DND-41 (cell line): ENCODE measurements around the gene EEIG1.

ENCODE experiments used
- ATAC-seq: fragments of 200-7000 bp; cut with Tn5 transposase; 3 replicates; pipeline ENCODE4 v1.9.1; 2021; ENCODE audit warnings: low read depth; ENCODE audit not compliant: insufficient read depth
- DNase-seq: peaks from one replicate; pipeline ENCODE4 v3.0.0-alpha.2; 2020
- H2AFZ ChIP-seq: 2 replicates; pipeline ENCODE4 v1.6.0; 2012; ENCODE audit warnings: low read depth, low read length
- H3K27ac ChIP-seq: 2 replicates; pipeline ENCODE4 v1.5.1; 2012; ENCODE audit warnings: low read length, inconsistent platforms
- H3K27me3 ChIP-seq: fragments of 200-600 bp; sonication (generic); 2 replicates; pipeline ENCODE4 v1.6.0; 2012; ENCODE audit warnings: low read length, mild to moderate bottlenecking, inconsistent platforms; ENCODE audit not compliant: insufficient read depth, poor library complexity
- H3K36me3 ChIP-seq: 2 replicates; pipeline ENCODE4 v1.5.1; 2012; ENCODE audit warnings: low read length, inconsistent platforms; ENCODE audit not compliant: insufficient read depth
- H3K4me1 ChIP-seq: 2 replicates; pipeline ENCODE4 v1.5.1; 2012; ENCODE audit warnings: mild to moderate bottlenecking, low read length; ENCODE audit not compliant: insufficient read depth
- H3K4me2 ChIP-seq: 2 replicates; pipeline ENCODE4 v1.6.0; 2012; ENCODE audit warnings: mild to moderate bottlenecking, moderate library complexity, low read length, inconsistent platforms; ENCODE audit not compliant: insufficient read depth
- H3K4me3 ChIP-seq, 2 experiments: fragments of 200-600 bp in 1 of 2; shearing (Covaris generic) in 1 of 2; 2 replicates each; pipeline ENCODE4 v1.5.1; 2012 to 2016; ENCODE audit warnings: inconsistent platforms in 2 of 2, low read length in 2 of 2, mild to moderate bottlenecking in 2 of 2, low read depth in 1 of 2, moderate library complexity in 1 of 2
- H3K79me2 ChIP-seq: 2 replicates; pipeline ENCODE4 v1.6.0; 2012; ENCODE audit warnings: low read length, inconsistent platforms; ENCODE audit not compliant: insufficient read depth
- H3K9ac ChIP-seq: 2 replicates; pipeline ENCODE4 v1.6.0; 2012; ENCODE audit warnings: low read depth, mild to moderate bottlenecking, inconsistent platforms, low read length, moderate library complexity
- H3K9me3 ChIP-seq: 2 replicates; pipeline ENCODE4 v1.5.1; 2012; ENCODE audit warnings: low read length, moderate library complexity, mild to moderate bottlenecking, inconsistent platforms; ENCODE audit not compliant: insufficient read depth, severe bottlenecking
- H4K20me1 ChIP-seq: 2 replicates; pipeline ENCODE4 v1.6.0; 2012; ENCODE audit warnings: low read length; ENCODE audit not compliant: insufficient read depth
- CTCF ChIP-seq: IDR thresholded peaks from 2 replicates; pipeline ENCODE4 v1.5.1; 2012; ENCODE audit warnings: borderline replicate concordance, low read length, moderate library complexity, mild to moderate bottlenecking; ENCODE audit not compliant: poor library complexity, severe bottlenecking; ENCODE audit errors: extremely low read depth
- EZH2 ChIP-seq: IDR thresholded peaks from 3 replicates; pipeline ENCODE4 v1.6.1; 2012; ENCODE audit warnings: borderline replicate concordance, low read depth, mild to moderate bottlenecking, moderate library complexity, low read length, inconsistent platforms; ENCODE audit not compliant: severe bottlenecking

EEIG1 gene

GRCh38 chr9:127991017-127991756, 10.4 kb upstream of the EEIG1 start:
- TF ChIP-seq CTCF (no peak), EZH2 (no peak)
- no peak for ATAC-seq
- Histone ChIP-seq H3K4me1 (no peaks in the 10 kb centered on the region), H3K36me3 (no peaks in the 10 kb centered on the region), H3K4me3 (no peak overlapping the region), H2AFZ (no peak overlapping the region), H3K9ac (no peak overlapping the region), H3K27me3 (no peaks in the 10 kb centered on the region), H3K9me3 (no peaks in the 10 kb centered on the region), H3K27ac (no peak overlapping the region), H3K79me2 (no peaks in the 10 kb centered on the region), H4K20me1 (no peaks in the 10 kb centered on the region), H3K4me2 (no peak overlapping the region)
- DNase-seq = no peak

DNA sequence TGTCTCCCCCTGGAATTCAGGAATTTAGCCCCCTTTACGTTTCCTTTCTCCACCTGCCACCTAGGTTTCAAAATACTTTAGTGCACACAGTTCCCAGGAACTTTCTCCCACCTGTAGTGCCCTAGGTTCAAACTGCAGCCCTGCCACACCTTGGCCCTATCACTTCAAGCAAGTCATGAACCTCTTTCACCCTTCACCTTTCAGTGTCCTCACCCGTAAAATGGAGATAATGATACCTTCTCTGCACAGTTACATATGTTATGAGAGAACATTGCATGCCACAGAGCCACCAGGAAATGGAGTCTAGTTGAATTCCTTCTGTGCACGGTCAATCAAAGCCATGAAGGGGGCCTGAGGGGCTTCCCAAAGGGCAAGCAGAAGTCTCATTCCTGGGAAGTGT, 9.8 kb upstream of the EEIG1 start:
- H3K4me2 ChIP-seq = no peak overlapping the region
- H3K9me3 ChIP-seq = no peaks in the 10 kb centered on the region
- H3K4me1 ChIP-seq = no peaks in the 10 kb centered on the region
- no peak overlapping the region for H3K4me3 ChIP-seq
- H2AFZ ChIP-seq = no peak overlapping the region
- TF ChIP-seq EZH2 (no peak), CTCF (no peak)
- no peaks in the 10 kb centered on the region for H3K36me3 ChIP-seq
- no peak overlapping the region for H3K9ac ChIP-seq
- no peak overlapping the region for H3K27ac ChIP-seq
- no peak for DNase-seq
- ATAC-seq = no peak
- H4K20me1 ChIP-seq = no peaks in the 10 kb centered on the region
- H3K27me3 ChIP-seq = no peaks in the 10 kb centered on the region
- H3K79me2 ChIP-seq = no peaks in the 10 kb centered on the region

- H3K4me3 ChIP-seq = no peak overlapping the region
- DNase-seq (no peak), ATAC-seq (no peak)
- no peak overlapping the region for H3K4me2 ChIP-seq
- H3K27me3 ChIP-seq = no peaks in the 10 kb centered on the region
- H4K20me1 ChIP-seq = no peaks in the 10 kb centered on the region
- no peak overlapping the region for H3K9ac ChIP-seq
- no peaks in the 10 kb centered on the region for H3K36me3 ChIP-seq
- H3K4me1 ChIP-seq = no peaks in the 10 kb centered on the region
- H3K27ac ChIP-seq = no peak overlapping the region
- H3K9me3 ChIP-seq = no peaks in the 10 kb centered on the region
- H3K79me2 ChIP-seq = no peaks in the 10 kb centered on the region
- H2AFZ ChIP-seq = no peak overlapping the region
- TF ChIP-seq CTCF = no peak
- TF ChIP-seq EZH2 = no peak
These were observed 8.3 kb upstream of the EEIG1 start for GRCh38 chr9:127989094-127989493.
